ENCODE measurements around the gene ZNF778.

GRCh38 chr16:89216315-89217137 lies 977 bp upstream of the ZNF778 start:
- TF ChIP-seq, protein P1, sequence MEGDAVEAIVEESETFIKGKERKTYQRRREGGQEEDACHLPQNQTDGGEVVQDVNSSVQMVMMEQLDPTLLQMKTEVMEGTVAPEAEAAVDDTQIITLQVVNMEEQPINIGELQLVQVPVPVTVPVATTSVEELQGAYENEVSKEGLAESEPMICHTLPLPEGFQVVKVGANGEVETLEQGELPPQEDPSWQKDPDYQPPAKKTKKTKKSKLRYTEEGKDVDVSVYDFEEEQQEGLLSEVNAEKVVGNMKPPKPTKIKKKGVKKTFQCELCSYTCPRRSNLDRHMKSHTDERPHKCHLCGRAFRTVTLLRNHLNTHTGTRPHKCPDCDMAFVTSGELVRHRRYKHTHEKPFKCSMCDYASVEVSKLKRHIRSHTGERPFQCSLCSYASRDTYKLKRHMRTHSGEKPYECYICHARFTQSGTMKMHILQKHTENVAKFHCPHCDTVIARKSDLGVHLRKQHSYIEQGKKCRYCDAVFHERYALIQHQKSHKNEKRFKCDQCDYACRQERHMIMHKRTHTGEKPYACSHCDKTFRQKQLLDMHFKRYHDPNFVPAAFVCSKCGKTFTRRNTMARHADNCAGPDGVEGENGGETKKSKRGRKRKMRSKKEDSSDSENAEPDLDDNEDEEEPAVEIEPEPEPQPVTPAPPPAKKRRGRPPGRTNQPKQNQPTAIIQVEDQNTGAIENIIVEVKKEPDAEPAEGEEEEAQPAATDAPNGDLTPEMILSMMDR (IDR thresholded peaks at IDR 0.05) = peak; percentile 55 to 83 (median 76)
- TF ChIP-seq POLR2A (IDR thresholded peaks at IDR 0.05) = no peak
